GM21390 (cell line): ENCODE results near the gene TRIP12.
"Not testable (repeated sequence)": the region's sequence is repeated elsewhere in the genome, so short reads cannot be mapped to it uniquely, and the experiment has no call there.

Experiments
- ATAC-seq: cut with Tn5 transposase; IDR thresholded peaks from one replicate; pipeline ENCODE4 v1.9.1; 2021; ENCODE audit not compliant: unreplicated experiment

The TRIP12 gene

DNA sequence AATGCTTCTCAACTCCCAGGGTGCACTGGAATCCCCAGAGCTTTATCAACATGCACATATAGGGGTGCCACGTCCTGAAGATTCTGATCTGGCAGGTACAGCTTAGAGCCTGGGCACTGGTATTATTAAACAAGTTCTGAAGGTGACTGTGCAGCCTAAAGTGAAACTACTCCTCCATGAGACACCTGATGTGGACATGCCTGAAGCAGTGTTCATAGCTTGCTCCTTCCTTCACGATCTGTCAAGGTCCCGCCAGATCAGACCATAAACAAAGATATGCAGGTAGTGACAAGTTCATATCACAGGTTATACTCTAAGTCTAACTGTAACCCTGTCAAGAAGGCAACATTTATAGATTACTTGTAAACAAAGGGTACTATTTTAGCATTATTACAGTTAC lies 142.2 kb downstream of the TRIP12 start:
- no peak for ATAC-seq

DNA sequence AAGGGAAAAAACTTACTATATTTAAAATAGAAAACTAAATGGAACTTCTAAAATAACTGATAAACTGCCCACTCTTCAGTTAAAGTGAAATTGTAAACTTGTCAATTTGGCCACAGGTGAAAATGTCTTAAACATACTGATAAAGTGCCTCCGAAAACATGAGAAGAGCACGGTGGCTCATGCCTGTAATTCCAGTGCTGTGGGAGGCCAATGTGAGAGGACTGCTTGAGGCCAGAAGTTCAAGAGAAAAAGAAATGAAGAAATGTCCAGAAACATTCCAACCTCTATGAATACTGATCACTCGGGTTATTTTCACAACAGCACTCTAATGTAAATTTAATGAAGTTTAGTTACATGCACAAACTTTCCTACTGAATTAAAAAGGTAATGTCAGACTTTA lies 144.1 kb downstream of the TRIP12 start:
- no peak for ATAC-seq

DNA sequence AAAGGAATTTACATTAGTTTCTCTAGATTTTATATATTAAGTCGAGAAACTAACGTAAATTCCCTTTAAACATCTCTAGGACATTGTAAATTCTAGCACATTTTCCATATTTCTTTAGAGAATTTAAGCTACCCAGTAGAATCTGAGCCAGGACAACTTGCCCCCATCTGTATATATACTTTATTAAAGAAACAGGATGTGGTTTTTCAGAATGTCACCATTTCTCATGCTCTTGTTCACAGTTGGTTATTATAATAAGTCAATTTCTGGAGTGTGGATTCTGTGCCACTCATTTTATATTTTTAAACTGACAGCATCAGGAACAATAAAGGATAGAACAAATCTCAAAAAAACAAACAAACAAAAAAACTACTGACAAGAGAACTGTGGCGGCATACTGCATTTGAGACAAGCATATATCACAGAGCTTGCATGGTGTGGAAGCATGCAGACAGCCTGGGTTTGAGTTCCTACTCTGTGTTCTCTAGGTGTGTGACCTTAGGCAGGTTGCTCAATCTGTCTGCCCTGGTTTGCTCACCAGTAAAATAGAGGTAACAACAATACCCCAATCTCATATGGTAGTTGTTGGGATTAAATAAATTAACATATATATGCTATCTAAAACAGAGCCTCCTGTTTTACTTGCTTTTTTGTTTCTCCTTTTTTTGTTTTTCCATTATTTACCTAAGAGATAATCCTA lies 146.0 kb downstream of the TRIP12 start:
- peak; percentile 57 for ATAC-seq

DNA sequence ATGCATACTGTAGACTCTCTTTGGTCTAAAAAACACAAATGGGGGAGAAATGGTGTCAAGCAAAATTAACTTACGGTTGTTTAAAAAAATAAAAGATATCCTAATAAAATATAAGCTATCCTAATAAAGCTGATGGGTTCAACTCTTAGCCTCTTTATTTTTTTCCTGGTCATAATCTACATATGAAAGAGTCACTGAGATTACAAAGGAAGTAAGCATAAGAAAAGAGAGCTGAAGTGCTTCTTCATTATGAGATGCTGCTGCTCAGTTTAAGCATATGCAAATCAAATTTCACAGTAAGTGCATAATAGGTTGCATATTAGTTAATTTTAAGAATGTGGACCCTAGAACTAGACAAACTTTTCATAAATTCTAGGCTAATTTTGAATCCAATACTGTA lies 147.6 kb downstream of the TRIP12 start:
- ATAC-seq: no peak

DNA sequence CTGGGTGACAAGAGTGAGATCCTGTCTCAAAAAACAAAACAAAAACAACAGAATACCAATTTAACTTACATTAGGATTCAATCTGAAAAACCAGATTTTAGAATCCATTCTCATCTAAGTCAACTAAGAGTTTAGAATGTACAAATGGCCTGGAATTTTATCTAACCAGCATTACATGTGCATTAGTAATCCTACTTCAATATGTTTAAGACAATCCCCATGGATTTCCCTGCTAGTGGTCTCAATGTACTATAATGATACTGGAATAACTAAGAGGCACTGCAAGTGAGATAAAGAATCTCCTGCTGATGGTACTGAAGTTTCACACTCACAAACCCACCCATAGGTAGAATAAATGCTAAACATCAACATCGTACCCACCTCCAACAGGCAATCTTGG lies 153.6 kb downstream of the TRIP12 start:
- ATAC-seq: no peak

DNA sequence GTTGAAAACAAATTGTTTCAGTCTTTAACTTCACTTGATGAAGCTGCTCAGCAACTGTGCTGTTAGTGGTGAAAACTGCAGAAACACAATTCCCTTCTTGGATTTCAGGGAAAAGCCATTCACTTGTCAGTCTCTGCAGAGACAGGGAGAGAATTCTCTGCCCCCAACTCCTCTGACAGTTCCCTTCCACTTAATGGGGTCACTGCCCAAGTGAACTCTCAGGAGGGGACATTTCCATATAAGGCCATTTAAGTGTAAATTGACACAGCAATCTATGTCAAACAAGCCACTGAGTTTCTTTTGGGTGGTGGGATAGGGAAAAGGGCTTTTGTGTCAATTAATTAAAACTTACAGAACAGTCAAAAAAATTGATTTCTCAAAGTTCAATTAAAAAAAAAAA lies 156.1 kb downstream of the TRIP12 start:
- ATAC-seq: no peak

DNA sequence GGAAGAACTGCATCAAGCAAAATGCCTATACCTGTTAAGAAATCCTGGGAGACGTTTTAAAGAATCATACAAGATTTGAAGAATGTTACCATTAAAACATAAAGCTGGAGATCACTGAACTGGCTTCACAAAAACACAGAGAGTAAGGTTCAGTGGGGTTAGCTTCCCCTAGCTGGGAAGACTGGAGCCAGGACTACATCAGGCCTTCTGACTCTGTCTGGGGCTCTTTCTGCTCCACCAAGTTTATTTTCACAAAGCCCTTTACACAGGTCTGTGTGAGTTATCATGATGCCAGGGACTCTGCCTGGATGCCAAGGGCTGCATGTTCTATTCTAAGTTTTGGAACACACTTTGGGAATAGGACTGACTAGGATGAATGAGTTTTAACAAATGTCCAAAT lies 160.1 kb downstream of the TRIP12 start:
- ATAC-seq: no peak

DNA sequence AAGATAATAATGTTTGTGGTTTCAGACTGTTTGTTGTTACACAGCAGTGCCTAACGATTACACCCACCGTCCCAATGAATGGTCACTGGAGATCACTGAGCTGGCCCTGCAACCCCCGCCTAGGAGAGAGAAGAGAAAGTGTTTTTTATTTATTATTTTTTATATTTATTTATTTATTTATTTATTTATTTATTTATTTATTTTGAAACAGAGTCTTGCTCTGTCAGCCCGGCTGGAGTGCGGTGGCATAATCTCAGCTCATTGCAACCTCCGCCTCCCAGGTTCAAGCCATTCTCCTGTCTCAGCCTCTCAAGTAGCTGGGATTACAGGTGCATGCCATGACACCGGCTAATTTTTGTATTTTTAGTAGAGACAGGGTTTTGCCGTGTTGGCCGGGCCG lies 164.3 kb downstream of the TRIP12 start:
- ATAC-seq: not testable (repeated sequence)

DNA sequence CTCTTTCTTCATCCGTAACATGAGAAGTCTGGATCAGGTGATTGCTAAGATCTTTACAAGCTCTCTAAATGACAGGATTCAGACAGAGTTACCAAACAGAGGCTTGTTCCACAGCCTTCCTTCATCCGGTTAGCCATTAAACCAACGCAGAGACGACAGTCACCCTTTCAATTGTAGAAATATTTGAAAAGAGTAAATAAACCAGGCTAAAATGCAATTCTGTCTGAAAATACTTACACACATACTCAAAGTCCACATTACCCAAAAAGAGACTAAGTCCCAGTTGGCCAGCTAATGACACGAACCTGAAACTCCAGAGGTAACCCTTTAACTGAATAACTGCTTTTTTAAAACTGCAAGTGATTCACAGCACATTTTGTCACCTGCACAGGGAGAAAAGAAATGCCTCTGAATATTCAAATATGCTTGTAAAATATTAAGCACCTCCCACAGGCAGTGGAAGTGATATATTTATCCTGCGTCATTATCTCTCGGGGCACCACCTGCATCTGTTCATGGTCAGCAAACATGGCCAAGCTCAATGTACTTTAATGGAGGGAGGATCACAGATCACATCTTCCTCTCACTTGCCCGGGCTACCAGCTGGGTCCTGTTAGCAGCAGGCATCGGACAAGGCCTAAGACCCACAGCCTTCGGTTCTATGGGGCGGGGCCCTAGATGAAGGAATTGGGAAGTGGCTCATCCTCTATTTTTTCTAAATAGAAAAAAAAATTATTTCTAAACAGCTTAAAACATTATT lies 168.7 kb downstream of the TRIP12 start:
- no peak for ATAC-seq

DNA sequence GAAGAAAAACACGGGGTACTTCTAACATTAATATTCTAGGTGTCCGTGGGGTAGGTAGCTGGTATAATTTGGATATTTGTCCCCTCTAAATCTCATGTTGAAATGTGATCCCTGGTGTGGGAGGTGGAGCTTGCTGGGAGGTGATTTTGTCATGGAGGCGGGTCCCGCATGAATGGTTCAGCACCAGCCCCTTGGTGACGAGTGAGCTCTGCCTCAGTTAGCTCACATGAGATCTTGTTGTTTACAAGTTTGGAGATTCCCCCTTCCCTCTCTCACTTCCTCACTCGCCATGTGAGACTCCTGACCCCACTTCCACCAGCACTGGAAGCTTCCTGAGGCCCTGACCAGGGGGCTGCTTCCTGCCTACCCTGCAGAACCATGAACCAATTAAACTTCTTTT lies 172.0 kb downstream of the TRIP12 start:
- no peak for ATAC-seq

DNA sequence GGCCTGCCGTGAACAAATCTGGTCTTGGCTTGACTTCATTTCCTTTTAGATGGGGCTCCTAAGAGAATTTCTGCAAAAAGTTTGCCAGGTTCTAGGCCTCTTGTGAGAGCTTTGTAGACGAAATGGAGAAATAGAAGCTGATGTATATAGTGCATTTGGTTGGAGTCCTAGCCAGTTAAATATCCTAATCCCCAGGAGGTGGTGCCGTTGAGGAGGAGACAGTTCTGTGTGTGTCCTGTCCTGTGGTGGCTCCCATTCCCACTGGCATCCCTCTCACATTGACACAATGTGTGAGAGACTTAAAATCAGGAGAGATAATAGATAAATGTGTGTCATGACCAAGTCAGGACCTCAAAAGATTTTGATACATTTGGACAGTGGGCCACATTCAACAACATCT lies 172.9 kb downstream of the TRIP12 start:
- ATAC-seq: no peak

DNA sequence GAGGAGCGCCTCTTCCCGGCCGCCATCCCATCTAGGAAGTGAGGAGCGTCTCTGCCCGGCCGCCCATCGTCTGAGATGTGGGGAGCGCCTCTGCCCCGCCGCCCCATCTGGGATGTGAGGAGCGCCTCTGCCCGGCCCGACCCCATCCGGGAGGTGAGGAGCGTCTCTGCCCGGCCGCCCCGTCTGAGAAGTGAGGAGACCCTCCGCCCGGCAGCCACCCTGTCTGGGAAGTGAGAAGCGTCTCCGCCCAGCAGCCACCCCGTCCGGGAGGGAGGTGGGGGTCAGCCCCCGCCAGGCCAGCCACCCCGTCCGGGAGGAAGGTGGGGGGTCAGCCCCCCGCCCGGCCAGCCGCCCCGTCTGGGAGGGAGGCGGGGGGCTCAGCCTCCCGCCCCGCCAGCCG lies 179.1 kb downstream of the TRIP12 start:
- ATAC-seq: not testable (repeated sequence)

DNA sequence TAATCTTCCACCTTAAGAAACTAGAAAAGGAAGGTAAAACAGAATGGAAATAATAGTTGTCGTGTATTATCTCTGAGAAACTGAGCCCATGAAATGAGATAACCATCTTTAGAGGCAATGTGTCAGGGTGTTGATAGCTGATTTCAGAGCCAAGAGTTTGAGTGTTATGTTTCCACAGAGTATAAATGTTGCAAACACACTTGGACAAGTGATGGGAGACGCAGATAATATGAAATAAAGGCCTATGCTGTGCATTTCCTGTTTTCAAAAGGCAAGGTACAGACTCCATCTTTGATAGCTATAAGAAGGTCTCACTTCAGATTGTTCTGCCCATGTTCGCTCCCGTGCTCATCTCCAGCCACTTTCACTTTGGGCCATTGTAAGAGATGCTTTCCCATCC lies 181.5 kb downstream of the TRIP12 start:
- no peak for ATAC-seq

DNA sequence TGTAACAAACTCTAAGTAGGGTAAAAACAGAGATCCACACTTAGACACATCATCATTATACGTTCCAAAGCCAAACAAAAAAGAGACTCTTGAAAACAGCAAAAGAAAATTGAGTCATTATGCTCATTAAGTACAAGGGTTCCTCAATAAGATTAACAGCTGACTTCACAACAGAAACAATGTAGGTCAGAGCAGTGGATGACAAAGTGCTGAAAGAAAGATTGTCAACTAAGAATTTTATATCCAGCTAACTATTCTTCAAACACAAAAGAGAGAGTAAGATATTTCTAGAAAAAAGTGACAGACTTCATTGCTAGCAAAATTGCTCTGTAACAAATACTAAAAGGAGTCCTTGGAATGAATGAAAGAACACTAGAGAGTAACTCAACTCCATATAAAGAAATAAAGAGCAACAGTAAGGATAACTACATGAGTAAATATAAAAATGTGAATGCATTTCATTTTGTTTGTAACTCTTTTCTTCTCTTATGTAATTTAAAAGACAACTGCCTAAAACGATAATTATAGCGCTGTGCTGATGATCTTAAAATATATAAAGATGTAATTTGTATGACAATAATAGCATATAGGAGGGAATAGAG lies 183.7 kb downstream of the TRIP12 start:
- ATAC-seq: no peak

DNA sequence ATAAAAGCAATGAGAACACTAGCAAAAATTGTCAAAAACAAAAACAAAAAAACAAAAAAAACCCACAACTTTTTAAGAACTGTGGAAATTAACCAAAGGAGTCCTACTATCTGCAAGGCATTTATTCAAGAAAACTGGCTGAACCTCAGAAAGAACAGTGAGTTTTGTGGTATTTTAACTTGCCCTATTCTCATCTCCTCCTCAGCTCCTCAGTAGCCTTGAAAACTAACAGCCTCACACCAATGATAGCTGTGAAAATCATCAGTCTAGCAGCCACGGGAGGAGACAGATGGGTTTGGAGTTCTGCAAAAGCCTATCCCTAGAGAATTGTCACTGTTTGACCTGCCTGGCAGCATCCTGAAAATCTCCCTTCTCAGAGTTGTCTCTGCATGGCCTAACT lies 187.4 kb downstream of the TRIP12 start:
- no peak for ATAC-seq

DNA sequence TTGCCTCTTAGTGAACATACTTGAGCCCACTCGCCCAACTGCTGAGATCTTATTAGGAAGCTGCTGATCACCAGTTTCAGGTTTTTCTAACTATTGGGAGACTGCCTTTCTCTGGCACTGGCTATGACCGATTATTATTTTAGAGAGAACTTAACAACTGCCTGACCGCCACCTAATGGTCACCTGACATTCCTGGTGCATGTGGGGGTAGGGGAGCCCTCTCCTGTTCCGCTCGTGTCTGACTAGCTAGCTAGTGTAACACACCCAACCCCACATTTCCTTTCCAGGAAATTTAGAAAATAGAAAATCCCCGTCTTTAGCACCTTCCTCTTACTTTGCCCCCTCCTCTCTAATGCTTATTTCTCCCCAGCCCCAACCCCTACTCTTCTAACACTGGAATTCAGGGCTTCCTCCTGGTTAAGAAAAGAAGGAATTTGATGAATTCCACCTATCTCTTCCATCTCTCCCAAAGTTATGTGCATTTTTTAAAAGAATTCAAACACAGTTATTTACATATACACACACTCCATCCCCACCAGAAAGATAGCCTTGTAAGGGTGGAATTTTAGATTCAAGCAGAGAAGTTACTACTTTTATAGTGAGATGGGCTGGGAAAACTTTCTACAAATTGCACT lies 188.1 kb downstream of the TRIP12 start:
- ATAC-seq: no peak

DNA sequence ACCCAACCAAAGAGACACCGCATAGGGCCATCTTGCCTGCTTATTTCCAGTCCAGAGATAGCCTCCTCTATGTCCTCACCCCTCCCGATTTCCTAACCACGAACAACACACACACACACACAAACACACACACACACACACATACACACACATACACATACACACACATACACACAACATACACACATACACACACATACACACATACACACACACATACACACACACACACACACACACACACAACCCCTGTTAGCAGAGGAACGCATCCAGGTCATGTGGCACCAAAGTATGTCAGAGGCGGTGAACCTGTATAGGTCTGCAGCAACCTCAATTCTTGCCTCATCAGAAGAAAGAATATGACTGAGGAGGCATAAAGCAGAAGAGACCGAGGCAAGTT lies 188.9 kb downstream of the TRIP12 start:
- ATAC-seq: no peak

DNA sequence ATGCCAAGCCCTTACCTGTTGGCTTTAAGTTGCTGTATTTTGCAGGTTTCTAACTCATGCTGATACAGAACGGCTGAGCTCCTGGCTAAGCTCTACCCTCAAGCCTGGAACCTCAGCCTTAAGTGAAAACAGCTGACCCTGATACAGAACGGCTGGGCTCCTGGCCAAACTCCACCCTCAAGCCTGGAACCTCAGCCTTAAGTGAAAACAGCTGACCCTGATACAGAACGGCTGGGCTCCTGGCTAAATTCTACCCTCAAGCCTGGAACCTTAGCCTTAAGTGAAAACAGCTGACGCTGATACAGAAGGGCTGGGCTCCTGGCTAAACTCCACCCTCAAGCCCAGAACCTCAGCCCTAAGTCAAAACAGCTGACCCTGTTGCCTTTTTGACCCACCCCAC lies 189.9 kb downstream of the TRIP12 start:
- ATAC-seq: no peak

DNA sequence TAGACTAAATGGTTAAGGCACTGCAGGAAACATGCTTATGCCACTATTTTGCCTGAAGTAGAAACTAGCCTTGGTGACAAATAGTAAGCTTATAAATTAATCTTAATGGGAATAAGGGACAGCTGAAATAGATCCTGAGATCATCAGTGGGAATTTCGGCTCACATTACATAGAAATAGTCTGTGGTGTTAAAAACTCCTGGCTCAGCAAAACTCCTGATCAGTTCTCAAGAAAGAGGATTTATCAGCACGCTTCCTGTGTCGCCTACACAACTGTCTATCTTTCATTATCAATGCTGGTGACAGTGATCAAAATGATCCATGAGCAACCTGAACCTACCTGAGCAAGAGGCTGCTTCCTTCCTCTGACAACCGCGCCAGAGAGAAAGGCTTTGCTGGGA lies 190.4 kb downstream of the TRIP12 start:
- ATAC-seq: no peak

DNA sequence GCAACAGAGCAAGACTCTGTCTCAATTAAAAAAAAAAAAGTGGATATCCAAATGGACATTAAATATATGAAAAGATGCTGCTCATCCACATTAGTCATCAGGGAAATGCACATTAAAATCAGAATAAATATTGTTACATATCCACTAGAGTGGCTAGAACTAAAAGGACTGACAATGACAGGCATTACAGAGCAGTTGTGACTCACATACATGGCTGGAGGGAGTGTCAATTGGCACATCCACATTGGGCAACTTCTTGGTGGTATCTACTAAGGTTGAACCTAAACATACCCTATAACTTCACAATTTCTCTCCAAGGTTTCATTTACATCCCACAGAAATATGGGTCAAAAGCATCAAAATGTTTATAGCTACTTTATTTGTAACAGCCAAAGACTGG lies 193.4 kb downstream of the TRIP12 start:
- no peak for ATAC-seq

DNA sequence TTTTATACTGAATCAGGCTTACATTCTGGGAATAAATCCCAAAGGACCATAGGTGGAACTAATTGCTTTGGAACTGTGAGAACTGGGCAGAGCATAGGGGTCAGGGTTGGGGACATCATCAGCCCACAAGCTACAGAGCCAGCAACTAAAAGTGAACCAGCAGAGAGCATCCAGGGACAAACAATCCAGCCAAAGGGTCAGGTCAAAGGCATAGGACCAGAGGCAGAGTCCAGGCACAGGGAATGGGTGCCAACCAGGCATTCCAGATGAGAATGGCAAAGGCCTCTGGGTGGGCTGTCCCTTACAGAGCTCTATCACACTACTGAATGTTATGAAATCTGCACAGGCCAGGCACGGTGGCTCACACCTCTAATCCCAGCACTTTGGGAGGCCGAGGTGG lies 195.2 kb downstream of the TRIP12 start:
- no peak for ATAC-seq
